Neural cell (in vitro differentiated cells): ENCODE results near the gene OR2F2. TPM values are rescaled to one million over a fixed set of nuclear protein-coding genes. Genes with fewer than 3 reads are reported as not detected.

ENCODE experiments used
- H2AFZ ChIP-seq: fragments of 200-600, 300-800 bp; sonication (generic), shearing (Covaris generic); 2 replicates; pipeline ENCODE4 v1.6.0; 2014; ENCODE audit warnings: low read depth, mild to moderate bottlenecking, antibody characterized with exemption, low read length, moderate library complexity
- H3F3A ChIP-seq: fragments of 200-600 bp; shearing (Covaris generic); 2 replicates; pipeline ENCODE4 v1.6.1; 2016; ENCODE audit warnings: mild to moderate bottlenecking, moderate library complexity, mixed read lengths, antibody characterized with exemption, low read length; ENCODE audit not compliant: insufficient read depth, poor library complexity, severe bottlenecking
- H3K27ac ChIP-seq: fragments of 200-600, 300-800 bp; sonication (generic), shearing (Covaris generic); 2 replicates; pipeline ENCODE4 v1.5.1; 2014; ENCODE audit warnings: mild to moderate bottlenecking, low read length, moderate library complexity
- H3K27me3 ChIP-seq: fragments of 300-800, 200-600 bp; sonication (generic), shearing (Covaris generic); 2 replicates; pipeline ENCODE4 v1.6.0; 2014; ENCODE audit warnings: mild to moderate bottlenecking, low read depth, low read length, moderate library complexity; ENCODE audit not compliant: insufficient read depth
- H3K36me3 ChIP-seq: fragments of 300-800, 200-600 bp; sonication (generic), shearing (Covaris generic); 2 replicates; pipeline ENCODE4 v1.5.1; 2014; ENCODE audit warnings: mild to moderate bottlenecking, antibody characterized with exemption, low read length, moderate library complexity; ENCODE audit not compliant: insufficient read depth
- H3K4me2 ChIP-seq: fragments of 300-800, 200-600 bp; sonication (generic), shearing (Covaris generic); 2 replicates; pipeline ENCODE4 v1.6.0; 2014; ENCODE audit warnings: mild to moderate bottlenecking, low read length
- H3K4me3 ChIP-seq: fragments of 300-800, 200-600 bp; sonication (generic), shearing (Covaris generic); 2 replicates; pipeline ENCODE4 v1.5.1; 2014; ENCODE audit warnings: mild to moderate bottlenecking, low read length, moderate library complexity
- H3K79me2 ChIP-seq: fragments of 200-600 bp; shearing (Covaris generic); replicated peaks from 2 replicates; pipeline ENCODE4 v1.6.0; 2014; ENCODE audit warnings: mild to moderate bottlenecking, low read length, moderate library complexity; ENCODE audit not compliant: insufficient read depth
- H3K9ac ChIP-seq: fragments of 300-800, 200-600 bp; sonication (generic), shearing (Covaris generic); 2 replicates; pipeline ENCODE4 v1.6.1; 2016; ENCODE audit warnings: mild to moderate bottlenecking, low read length, mixed read lengths
- H3K9me2 ChIP-seq: fragments of 200-600 bp; shearing (Covaris generic); 2 replicates; pipeline ENCODE4 v1.6.1; 2016; ENCODE audit warnings: mild to moderate bottlenecking, low read length, mixed read lengths; ENCODE audit not compliant: insufficient read depth
- H3K9me3 ChIP-seq: fragments of 200-600, 300-800 bp; sonication (generic), shearing (Covaris generic); 2 replicates; pipeline ENCODE4 v1.6.1; 2016; ENCODE audit warnings: mild to moderate bottlenecking, mixed run types, low read length, moderate library complexity, mixed read lengths
- H4K20me1 ChIP-seq: fragments of 200-600 bp; shearing (Covaris generic); 2 replicates; pipeline ENCODE4 v1.6.1; 2016; ENCODE audit warnings: mild to moderate bottlenecking, mixed run types; ENCODE audit not compliant: insufficient read depth
- EP300 ChIP-seq: fragments of 450-650 bp; conservative IDR thresholded peaks from 2 replicates; pipeline ENCODE4 v1.6.1; 2014; ENCODE audit warnings: antibody characterized with exemption, mild to moderate bottlenecking, moderate library complexity; ENCODE audit not compliant: poor library complexity, severe bottlenecking
- EZH2 ChIP-seq: fragments of 200-600, 300-800 bp; shearing (Covaris generic), sonication (generic); IDR thresholded peaks from 2 replicates; pipeline ENCODE4 v1.6.1; 2014; ENCODE audit warnings: antibody characterized with exemption, low read length, borderline replicate concordance, mild to moderate bottlenecking; ENCODE audit not compliant: insufficient read depth, poor library complexity, severe bottlenecking
- MXI1 ChIP-seq: fragments of 450-650 bp; conservative IDR thresholded peaks from 2 replicates; pipeline ENCODE4 v1.6.1; 2014; ENCODE audit warnings: antibody characterized with exemption, mild to moderate bottlenecking; ENCODE audit not compliant: poor library complexity, severe bottlenecking
- POLR2AphosphoS5 ChIP-seq: IDR thresholded peaks from 2 replicates; pipeline ENCODE4 v1.6.1; 2012
- RAD21 ChIP-seq: fragments of 450-650 bp; conservative IDR thresholded peaks from 2 replicates; pipeline ENCODE4 v1.6.1; 2014; ENCODE audit warnings: antibody characterized with exemption, mild to moderate bottlenecking, moderate library complexity
- SMC3 ChIP-seq: fragments of 450-650 bp; conservative IDR thresholded peaks from 2 replicates; pipeline ENCODE4 v1.6.1; 2014; ENCODE audit warnings: antibody characterized with exemption, mild to moderate bottlenecking, moderate library complexity; ENCODE audit not compliant: poor library complexity
- polyA plus RNA-seq: library from polyadenylated mRNA; depleted of rRNA; stranded (reverse); fragments of >200 nt; gene quantifications from 2 replicates; pipeline ENCODE4 v1.2.3, GENCODE V29; 2014
- TF ChIP-seq, protein P1 (sequence below): fragments of 450-650 bp; IDR thresholded peaks from 2 replicates; pipeline ENCODE4 v1.5.1; 2014; ENCODE audit warnings: antibody characterized with exemption, mild to moderate bottlenecking, moderate library complexity; ENCODE audit not compliant: poor library complexity, severe bottlenecking
- TF ChIP-seq, protein P2 (sequence below): IDR thresholded peaks from 2 replicates; pipeline ENCODE4 v1.6.1; 2012; ENCODE audit warnings: borderline replicate concordance

The OR2F2 gene
- polyA plus RNA-seq, 1 donor from 2014 or later = not detected

DNA sequence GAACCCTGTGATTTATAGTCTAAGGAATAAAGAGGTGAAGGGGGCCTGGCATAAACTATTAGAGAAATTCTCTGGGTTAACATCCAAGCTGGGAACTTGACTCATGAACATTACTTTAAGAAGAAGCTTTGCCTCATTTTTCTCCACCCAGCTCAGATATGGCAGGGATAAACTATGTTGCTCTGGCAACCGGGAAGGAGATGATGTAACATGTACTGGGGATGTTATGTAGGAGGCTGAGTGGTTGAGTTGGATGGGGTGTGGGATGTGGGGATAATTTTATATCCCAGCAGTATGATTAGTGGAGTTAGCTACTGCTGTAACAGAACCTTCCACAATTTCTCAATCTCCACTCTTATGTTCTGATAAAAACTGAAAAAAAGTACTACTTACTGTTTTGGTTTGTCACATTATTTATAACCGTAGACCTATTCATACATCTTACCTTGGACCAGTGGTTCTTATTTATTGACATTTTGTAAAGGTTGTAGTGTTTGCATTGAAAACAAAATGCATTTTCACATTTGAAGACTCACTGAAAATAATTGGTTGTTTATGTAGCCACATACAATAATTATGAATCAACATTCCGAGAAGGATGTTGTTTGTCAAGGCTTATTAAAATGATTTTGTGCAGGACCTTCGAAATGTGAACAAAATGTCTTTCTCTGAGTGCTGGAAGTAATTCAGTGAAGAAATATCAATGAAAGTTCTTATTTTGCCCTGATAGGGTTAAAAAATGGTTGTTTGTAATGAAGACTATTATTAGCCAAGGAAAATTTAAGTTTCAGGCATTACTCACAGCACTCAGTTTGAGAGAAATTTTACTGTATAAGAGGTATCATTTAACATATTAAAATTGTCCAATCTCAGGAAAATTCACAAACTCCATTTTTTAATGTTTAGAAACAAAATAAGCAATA, 1.3 kb downstream of the OR2F2 start:
- no peaks in the 10 kb centered on the region for H3K9me2 ChIP-seq
- H3K9me3 ChIP-seq = no peaks in the 10 kb centered on the region
- H3K79me2 ChIP-seq = no peaks in the 10 kb centered on the region
- no peak overlapping the region for H2AFZ ChIP-seq
- TF ChIP-seq EP300 (no peak), POLR2AphosphoS5 (no peak)
- no peak overlapping the region for H3K9ac ChIP-seq
- H3K4me2 ChIP-seq = no peak overlapping the region
- no peaks in the 10 kb centered on the region for H3K27me3 ChIP-seq
- H3K36me3 ChIP-seq = no peaks in the 10 kb centered on the region
- H3F3A ChIP-seq = no peaks in the 10 kb centered on the region
- no peak overlapping the region for H3K4me3 ChIP-seq
- H4K20me1 ChIP-seq = no peaks in the 10 kb centered on the region
- no peak overlapping the region for H3K27ac ChIP-seq

DNA sequence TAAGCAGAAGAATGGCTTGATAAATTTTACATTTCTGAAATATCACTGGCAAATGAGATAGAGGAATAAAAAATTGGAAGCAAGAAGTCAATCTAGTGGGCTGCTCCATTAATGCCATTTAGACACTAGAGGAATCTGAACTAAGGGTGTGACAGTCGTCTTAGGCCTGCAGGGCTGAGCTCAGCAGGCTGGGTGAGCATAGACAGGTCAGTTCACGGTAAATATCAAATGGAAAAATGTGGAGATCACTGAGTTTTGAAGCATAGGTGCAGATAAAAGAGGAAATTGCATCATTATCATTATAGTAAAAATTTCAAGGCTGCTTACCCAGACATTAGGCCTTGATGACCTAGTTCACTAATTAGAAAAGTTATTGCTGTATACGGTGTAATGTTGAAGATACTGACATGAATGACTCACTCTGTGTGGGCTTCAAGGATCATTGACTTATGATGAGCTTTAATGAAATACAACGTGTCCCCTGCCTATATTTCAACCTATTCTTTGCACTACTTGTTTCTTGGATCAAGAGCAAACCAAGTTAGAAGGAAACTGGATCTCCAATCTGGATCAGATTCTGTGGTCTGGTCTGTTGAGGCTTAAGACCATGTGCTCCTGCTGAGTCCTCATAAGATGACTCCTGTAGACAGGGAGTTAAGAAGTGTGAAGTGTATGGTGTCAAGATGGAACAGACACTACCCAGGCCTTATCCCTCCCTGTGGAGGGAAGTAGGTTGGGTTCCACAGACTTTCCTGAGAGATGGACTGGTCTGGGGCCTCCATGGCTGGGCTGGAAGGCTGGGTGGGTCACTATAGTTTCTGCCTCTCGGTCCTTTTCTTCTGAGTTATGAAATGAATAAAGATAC, 3.6 kb downstream of the OR2F2 start:
- TF ChIP-seq SMC3 = no peak
- TF ChIP-seq, protein P1, sequence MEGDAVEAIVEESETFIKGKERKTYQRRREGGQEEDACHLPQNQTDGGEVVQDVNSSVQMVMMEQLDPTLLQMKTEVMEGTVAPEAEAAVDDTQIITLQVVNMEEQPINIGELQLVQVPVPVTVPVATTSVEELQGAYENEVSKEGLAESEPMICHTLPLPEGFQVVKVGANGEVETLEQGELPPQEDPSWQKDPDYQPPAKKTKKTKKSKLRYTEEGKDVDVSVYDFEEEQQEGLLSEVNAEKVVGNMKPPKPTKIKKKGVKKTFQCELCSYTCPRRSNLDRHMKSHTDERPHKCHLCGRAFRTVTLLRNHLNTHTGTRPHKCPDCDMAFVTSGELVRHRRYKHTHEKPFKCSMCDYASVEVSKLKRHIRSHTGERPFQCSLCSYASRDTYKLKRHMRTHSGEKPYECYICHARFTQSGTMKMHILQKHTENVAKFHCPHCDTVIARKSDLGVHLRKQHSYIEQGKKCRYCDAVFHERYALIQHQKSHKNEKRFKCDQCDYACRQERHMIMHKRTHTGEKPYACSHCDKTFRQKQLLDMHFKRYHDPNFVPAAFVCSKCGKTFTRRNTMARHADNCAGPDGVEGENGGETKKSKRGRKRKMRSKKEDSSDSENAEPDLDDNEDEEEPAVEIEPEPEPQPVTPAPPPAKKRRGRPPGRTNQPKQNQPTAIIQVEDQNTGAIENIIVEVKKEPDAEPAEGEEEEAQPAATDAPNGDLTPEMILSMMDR = no peak
- TF ChIP-seq RAD21 = no peak
- no peak for TF ChIP-seq POLR2AphosphoS5
- no peak for TF ChIP-seq MXI1
- TF ChIP-seq, protein P2, sequence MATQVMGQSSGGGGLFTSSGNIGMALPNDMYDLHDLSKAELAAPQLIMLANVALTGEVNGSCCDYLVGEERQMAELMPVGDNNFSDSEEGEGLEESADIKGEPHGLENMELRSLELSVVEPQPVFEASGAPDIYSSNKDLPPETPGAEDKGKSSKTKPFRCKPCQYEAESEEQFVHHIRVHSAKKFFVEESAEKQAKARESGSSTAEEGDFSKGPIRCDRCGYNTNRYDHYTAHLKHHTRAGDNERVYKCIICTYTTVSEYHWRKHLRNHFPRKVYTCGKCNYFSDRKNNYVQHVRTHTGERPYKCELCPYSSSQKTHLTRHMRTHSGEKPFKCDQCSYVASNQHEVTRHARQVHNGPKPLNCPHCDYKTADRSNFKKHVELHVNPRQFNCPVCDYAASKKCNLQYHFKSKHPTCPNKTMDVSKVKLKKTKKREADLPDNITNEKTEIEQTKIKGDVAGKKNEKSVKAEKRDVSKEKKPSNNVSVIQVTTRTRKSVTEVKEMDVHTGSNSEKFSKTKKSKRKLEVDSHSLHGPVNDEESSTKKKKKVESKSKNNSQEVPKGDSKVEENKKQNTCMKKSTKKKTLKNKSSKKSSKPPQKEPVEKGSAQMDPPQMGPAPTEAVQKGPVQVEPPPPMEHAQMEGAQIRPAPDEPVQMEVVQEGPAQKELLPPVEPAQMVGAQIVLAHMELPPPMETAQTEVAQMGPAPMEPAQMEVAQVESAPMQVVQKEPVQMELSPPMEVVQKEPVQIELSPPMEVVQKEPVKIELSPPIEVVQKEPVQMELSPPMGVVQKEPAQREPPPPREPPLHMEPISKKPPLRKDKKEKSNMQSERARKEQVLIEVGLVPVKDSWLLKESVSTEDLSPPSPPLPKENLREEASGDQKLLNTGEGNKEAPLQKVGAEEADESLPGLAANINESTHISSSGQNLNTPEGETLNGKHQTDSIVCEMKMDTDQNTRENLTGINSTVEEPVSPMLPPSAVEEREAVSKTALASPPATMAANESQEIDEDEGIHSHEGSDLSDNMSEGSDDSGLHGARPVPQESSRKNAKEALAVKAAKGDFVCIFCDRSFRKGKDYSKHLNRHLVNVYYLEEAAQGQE = no peak
- no peak for TF ChIP-seq EP300
- no peak for TF ChIP-seq EZH2
- no peaks in the 10 kb centered on the region for H3K27me3 ChIP-seq

More for the DNA sequence above, 3.6 kb downstream of the OR2F2 start:
- H3K27ac ChIP-seq = no peak overlapping the region
- no peak overlapping the region for H3K4me2 ChIP-seq
- H3F3A ChIP-seq = no peaks in the 10 kb centered on the region
- no peaks in the 10 kb centered on the region for H3K9me2 ChIP-seq
- no peak overlapping the region for H2AFZ ChIP-seq
- H3K9me3 ChIP-seq = no peaks in the 10 kb centered on the region
- H3K9ac ChIP-seq = no peak overlapping the region
- H3K36me3 ChIP-seq = no peaks in the 10 kb centered on the region
- H4K20me1 ChIP-seq = no peaks in the 10 kb centered on the region
- no peak overlapping the region for H3K4me3 ChIP-seq
- no peaks in the 10 kb centered on the region for H3K79me2 ChIP-seq
